Smooth muscle cell of the coronary artery (primary cell): ENCODE measurements around the gene C1QTNF2. TPM values are rescaled to one million over a fixed set of nuclear protein-coding genes. Genes with fewer than 3 reads are reported as not detected.

Experiments
- total RNA-seq: library from RNA; depleted of rRNA; stranded (reverse); fragments of >200 nt; gene quantifications from 2 replicates; pipeline ENCODE4 v1.2.3, GENCODE V29; 2014; ENCODE audit warnings: low replicate concordance

The C1QTNF2 gene, protein sequence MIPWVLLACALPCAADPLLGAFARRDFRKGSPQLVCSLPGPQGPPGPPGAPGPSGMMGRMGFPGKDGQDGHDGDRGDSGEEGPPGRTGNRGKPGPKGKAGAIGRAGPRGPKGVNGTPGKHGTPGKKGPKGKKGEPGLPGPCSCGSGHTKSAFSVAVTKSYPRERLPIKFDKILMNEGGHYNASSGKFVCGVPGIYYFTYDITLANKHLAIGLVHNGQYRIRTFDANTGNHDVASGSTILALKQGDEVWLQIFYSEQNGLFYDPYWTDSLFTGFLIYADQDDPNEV
- total RNA-seq: 0.23 and 0.35 TPM in 2 replicates

DNA sequence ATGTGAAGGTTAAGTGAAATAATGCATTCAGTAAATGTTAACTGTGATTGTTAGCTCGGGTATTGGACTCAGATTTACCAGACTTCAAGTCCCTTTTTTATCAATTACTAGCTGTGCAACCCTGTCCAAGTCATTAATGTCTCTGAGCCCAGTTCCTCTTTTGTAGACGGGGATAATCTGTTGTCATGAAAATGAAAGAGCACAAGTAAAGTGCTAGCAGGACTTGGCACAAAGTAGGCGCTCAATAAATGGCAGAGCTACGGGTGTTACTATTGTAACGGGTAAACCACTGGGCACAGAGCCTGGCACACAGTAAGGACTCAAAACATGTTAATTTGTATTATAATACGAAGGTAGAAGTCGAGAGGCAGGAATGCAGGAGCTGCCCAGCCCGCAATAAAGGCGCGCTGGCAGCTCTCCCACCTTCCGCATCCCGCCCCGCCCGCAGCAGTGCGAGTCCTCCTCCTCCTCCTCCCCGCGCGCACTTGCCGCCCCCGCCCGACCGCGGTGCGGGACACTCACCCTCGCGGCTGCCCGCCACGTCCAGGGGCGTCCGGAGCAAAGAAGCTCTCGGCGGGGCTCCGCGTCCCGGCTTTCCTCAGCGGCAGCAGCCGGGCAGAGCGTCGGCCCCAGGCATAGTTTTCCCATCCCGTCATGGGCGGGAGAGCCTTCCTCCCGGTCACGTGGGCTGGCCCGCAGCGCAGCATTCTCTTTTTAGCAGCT is at the start of gene C1QTNF2:
Gene C1QTNF2 (minus strand): TSS at position 637 of the 723 bp plus-strand sequence. CDS start 15,615 bp downstream, outside the sequence.

DNA sequence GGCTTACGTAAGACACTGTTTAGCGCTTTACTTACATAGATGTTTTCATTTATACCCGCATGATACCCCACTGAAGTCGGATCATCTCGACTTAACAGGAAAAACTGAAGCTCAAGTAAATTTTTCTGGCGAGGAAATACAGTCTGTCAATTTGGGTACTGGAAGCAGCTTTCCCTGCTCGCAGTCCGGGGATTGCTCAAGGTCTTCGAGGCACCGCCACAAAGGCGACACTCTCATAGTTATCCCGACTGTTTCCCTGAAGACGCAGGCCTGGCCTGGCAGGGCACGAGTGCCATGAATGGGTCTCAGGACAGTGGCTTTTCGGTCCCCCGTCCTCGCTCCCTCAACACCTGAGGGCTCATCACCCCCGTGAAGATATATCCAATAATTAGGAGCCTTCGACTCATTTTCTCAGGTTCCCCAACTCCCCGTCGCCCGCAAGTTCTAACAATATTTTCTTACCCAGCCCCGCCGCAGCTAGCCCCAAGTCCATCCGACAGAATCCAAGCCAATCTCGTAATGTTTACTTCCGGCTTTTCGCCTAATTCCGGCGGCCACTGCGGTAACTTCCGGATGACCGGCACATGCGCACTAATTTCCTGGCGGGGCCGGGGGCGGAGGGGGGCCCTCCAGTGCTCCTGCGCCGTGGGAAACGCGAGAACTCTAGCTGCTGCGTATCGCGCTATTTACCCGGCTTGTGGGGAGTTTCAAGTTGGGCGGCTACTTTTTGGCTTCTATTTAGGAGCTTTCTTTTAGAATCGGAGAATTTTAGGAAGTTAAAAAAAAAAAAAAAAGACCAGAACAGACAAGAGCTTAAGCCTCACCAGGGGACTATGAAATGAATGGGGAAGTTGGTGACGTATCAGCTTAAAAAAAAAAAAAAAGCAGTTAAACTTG is 48.4 kb upstream of the C1QTNF2 start, which contains the start of gene SLU7:
Gene SLU7 (minus strand): TSS at position 521 of the 897 bp plus-strand sequence. CDS start 3,787 bp downstream, outside the sequence.

DNA sequence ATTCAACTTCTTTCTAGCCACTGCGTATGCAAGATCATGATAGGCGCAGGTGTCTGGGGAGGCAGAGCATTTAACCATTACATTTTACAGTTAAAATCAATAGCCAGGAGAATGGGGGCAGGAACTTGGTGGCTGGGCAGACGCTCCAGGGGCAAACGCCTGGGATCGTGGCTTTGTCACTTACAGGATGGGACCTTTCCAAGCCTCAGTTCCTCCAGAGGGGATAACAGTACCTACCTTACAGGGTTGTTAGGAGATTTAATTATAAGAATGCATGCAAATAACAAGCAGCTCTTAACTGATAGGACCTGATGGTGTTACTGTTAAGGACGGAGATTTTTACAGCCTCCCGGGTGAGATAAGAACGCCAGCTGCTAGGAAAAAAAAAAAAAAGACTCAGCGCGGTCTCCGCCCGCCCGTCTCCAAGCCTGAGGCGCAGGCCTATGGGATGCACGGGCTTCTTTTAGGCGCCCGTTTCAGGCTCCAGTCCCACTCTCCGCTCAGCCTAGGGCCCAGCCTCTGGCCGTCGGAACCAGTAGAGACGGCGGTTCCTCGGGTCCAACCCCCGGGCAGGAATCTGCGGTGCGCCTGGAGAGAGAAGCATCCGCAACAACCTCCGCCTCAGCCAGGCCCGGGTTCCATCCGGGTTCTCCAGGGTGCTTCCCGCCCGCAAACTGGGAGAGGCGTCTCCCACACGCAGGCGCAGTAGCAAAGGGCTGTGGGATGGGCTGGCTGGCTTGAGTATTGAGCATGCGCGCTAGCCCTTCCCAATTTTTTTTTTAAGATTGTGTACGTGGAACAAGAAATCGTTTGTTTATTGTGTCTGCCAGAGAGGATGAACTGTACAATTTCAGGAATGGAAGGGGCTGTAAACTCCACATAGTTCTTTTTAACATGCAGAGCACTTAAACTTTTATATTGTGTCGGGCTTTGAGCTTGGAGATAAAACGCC is 29.3 kb upstream of the C1QTNF2 start, which contains the start of gene FAM200C:
Gene FAM200C (minus strand): TSS at position 653 of the 952 bp plus-strand sequence. CDS start 4,564 bp downstream, outside the sequence.

DNA sequence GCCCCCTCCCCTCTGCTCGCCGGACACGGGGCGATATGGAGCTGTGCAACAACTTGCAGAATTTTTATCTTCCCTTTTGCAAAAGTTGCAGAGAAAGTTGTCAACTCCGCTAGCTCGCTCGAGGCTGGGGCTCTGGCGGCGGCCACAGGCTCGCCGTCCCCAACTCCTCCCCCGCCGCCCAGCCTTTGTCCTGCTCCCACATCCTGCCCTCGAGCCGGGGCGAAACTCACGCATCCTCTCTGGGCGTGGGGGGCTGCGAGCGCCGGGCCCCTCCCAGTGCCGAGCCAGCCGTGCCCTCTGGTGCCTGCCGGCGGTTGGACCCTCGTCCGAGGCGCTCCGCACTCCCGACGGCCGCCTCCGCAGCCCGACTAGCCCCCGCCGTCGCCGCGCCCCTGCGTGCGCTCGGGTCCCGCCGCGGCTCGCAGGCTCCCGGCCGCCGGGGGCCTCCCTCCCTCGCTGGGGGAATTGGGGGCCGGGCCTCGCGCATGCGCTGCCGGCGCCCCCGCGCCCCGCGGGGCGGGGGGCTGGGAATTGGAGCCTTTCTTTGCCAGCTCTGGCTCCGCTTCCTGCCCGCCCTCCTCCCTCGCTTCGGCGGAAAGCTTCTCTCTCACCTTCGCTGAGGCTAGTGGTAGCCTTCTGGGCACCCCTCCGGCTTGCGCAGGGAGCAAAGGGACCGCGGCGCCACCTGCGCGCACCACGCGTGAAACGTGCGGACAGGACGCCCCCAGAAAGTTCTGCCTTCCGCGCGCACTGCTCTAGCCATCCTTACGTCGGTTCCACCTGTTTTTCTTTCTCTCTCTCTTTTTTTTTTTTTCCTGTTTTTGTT is 58.1 kb downstream of the C1QTNF2 start, which contains the start of gene CCNJL:
Gene CCNJL (minus strand): TSS at position 431 of the 826 bp plus-strand sequence. CDS start 641 bp downstream, outside the sequence.

Other genes with a start within 250 kb of the C1QTNF2 start
- not detected in 2 replicates for gene FABP6, start 141.1 kb downstream of the C1QTNF2 start, total RNA-seq
- gene CCNJL, start 58.1 kb downstream of the C1QTNF2 start, total RNA-seq: 0.23 and 1.6 TPM in 2 replicates
- gene FAM200C, start 29.4 kb upstream of the C1QTNF2 start, total RNA-seq: 2.9 and 3.6 TPM in 2 replicates
- gene SLU7, start 48.5 kb upstream of the C1QTNF2 start, total RNA-seq: 67.2 and 69.3 TPM in 2 replicates
- 8.3 and 139 TPM in 2 replicates for gene PTTG1, start 51.2 kb upstream of the C1QTNF2 start, total RNA-seq